NCI-H1105 (cell line): ENCODE data around the gene JUND.

Experiments used
- DNase-seq: peaks from one replicate; lab custom pipeline; 2025; lab: John Stamatoyannopoulos, UW

The JUND gene

GRCh38 chr19:18266771-18267686 is 14.4 kb downstream of the JUND start:
- no peak for DNase-seq

- no peak for DNase-seq
Observed at GRCh38 chr19:18265582-18265981, 15.8 kb downstream of the JUND start.

GRCh38 chr19:18264971-18265540 is 16.4 kb downstream of the JUND start:
- DNase-seq = no peak

- DNase-seq = no peak
Observed at GRCh38 chr19:18264137-18264854, 17.1 kb downstream of the JUND start.

- no peak for DNase-seq
Observed at GRCh38 chr19:18263324-18264136, 17.9 kb downstream of the JUND start.

- DNase-seq = no peak
Observed at GRCh38 chr19:18262917-18263316, 18.5 kb downstream of the JUND start.

- no peak for DNase-seq
Observed at GRCh38 chr19:18262144-18262543, 19.3 kb downstream of the JUND start.

GRCh38 chr19:18261474-18261873 is 19.9 kb downstream of the JUND start:
- no peak for DNase-seq

- no peak for DNase-seq
Observed at GRCh38 chr19:18259893-18260292, 21.5 kb downstream of the JUND start.

- no peak for DNase-seq
Observed at GRCh38 chr19:18257503-18258470, 23.6 kb downstream of the JUND start.

- DNase-seq = peak; percentile 65
Observed at GRCh38 chr19:18254546-18255503, 26.6 kb downstream of the JUND start.

GRCh38 chr19:18253716-18254115 is 27.7 kb downstream of the JUND start:
- DNase-seq = no peak

GRCh38 chr19:18253130-18253529 is 28.3 kb downstream of the JUND start:
- no peak for DNase-seq

GRCh38 chr19:18252370-18252717 is 29.1 kb downstream of the JUND start:
- no peak for DNase-seq

- DNase-seq = peak; percentile 56
Observed at GRCh38 chr19:18251587-18252369, 29.6 kb downstream of the JUND start.

GRCh38 chr19:18249834-18250233 is 31.6 kb downstream of the JUND start:
- no peak for DNase-seq

- DNase-seq = no peak
Observed at GRCh38 chr19:18245297-18245696, 36.1 kb downstream of the JUND start.

- no peak for DNase-seq
Observed at GRCh38 chr19:18239303-18239702, 42.1 kb downstream of the JUND start.

- DNase-seq = no peak
Observed at GRCh38 chr19:18234194-18234593, 47.2 kb downstream of the JUND start.
